Breast epithelium (tissue), 4 donors: ENCODE data around the gene SHROOM3. TPM values are rescaled to one million over a fixed set of nuclear protein-coding genes. Genes with fewer than 3 reads are reported as not detected.

Source experiments
- DNase-seq, 2 donors: peaks; one replicate each; pipeline ENCODE4 v3.0.0-alpha.2; 2019; ENCODE audit warnings: low spot score in 2 of 2
- H3K27ac ChIP-seq, 2 donors: fragments of 200-600 bp; sonication (generic) in 1 of 2; one replicate each; pipeline ENCODE4 v1.5.1; 2016 to 2019; ENCODE audit warnings: mild to moderate bottlenecking in 1 of 2
- H3K27me3 ChIP-seq, 2 donors: fragments of 200-600 bp; sonication (generic) in 1 of 2; one replicate each; pipeline versions ENCODE4 v1.5.1 to v1.6.0; 2017 to 2019; ENCODE audit warnings: control low read depth in 1 of 2, mild to moderate bottlenecking in 1 of 2
- H3K36me3 ChIP-seq: fragments of 200-600 bp; one replicate; pipeline ENCODE4 v1.5.1; 2019
- H3K4me1 ChIP-seq, 2 donors: fragments of 200-600 bp; sonication (generic); one replicate each; pipeline ENCODE4 v1.5.1; 2016 to 2019; ENCODE audit warnings: control low read depth in 1 of 2
- H3K4me3 ChIP-seq, 3 donors: fragments of 200-600 bp; sonication (generic); 1 replicate in 2 of 3; 2 replicates in 1 of 3; pipeline ENCODE4 v1.5.1; 2016 to 2019; ENCODE audit warnings: mild to moderate bottlenecking in 3 of 3, moderate library complexity in 2 of 3
- H3K9me3 ChIP-seq, 2 donors: fragments of 200-600 bp; sonication (generic) in 1 of 2; one replicate each; pipeline ENCODE4 v1.5.1; 2016 to 2019; ENCODE audit warnings: control low read depth in 1 of 2
- CTCF ChIP-seq, 3 donors: fragments of 450-650 bp; IDR thresholded peaks; one replicate each; pipeline ENCODE4 v1.5.1; 2016 to 2017; ENCODE audit warnings: antibody characterized with exemption in 3 of 3, mild to moderate bottlenecking in 3 of 3, moderate library complexity in 3 of 3
- POLR2A ChIP-seq: fragments of 450-650 bp; IDR thresholded peaks from one replicate; pipeline ENCODE4 v1.6.1; 2016; ENCODE audit warnings: antibody characterized with exemption, mild to moderate bottlenecking, moderate library complexity
- POLR2AphosphoS5 ChIP-seq, 3 donors: sonication (generic); formaldehyde crosslinking; IDR thresholded peaks; one replicate each; pipeline ENCODE4 v1.6.1; 2017; ENCODE audit warnings: antibody characterized with exemption in 3 of 3
- intact Hi-C: fragments of 100-400 bp; cut with DNase I; formaldehyde crosslinking; loops from one replicate; pipeline ENCODE4 v1.15.1; 2023; ENCODE audit warnings: low total_unique reads
- total RNA-seq, 3 donors: library from RNA; depleted of rRNA; stranded (reverse); fragments of >200 nt; gene quantifications; one replicate each; pipeline ENCODE4 v1.1.0, GENCODE V29; 2016

SHROOM3 gene
- total RNA-seq, 3 donors from 2014 or later = 0.32 to 145 (median 100) TPM

- Histone ChIP-seq H3K27me3 (no peaks in the 10 kb centered on the region), H3K36me3 (no peaks in the 10 kb centered on the region), H3K4me1 (no peaks in the 10 kb centered on the region), H3K27ac (no peak overlapping the region), H3K9me3 (no peaks in the 10 kb centered on the region), H3K4me3 (no peak overlapping the region)
- TF ChIP-seq POLR2AphosphoS5 (IDR thresholded peaks at IDR 0.05) (no peak), POLR2A (no peak), CTCF (IDR thresholded peaks at IDR 0.05) (no peak)
- no peak for DNase-seq
- intact Hi-C loops = loop anchor here (10.0 kb wide), 1 partner anchor 55 kb away; no protein-coding TSS in a partner anchor
Measured at GRCh38 chr4:76439491-76439890, 4.5 kb downstream of the SHROOM3 start.

GRCh38 chr4:76441881-76442280 lies 6.9 kb downstream of the SHROOM3 start:
- H3K27me3 ChIP-seq = no peaks in the 10 kb centered on the region
- H3K9me3 ChIP-seq = no peaks in the 10 kb centered on the region
- no peak for DNase-seq
- H3K4me3 ChIP-seq = no peak overlapping the region
- H3K27ac ChIP-seq = no peak overlapping the region
- no peak for TF ChIP-seq POLR2A
- no peak for TF ChIP-seq CTCF (IDR thresholded peaks at IDR 0.05)
- no peak for TF ChIP-seq POLR2AphosphoS5 (IDR thresholded peaks at IDR 0.05)
- no peaks in the 10 kb centered on the region for H3K36me3 ChIP-seq
- intact Hi-C loops = no loop called here
- H3K4me1 ChIP-seq = no peaks in the 10 kb centered on the region

- TF ChIP-seq POLR2A (no peak), POLR2AphosphoS5 (IDR thresholded peaks at IDR 0.05) (no peak), CTCF (IDR thresholded peaks at IDR 0.05) (no peak)
- intact Hi-C loops = no loop called here
Measured at GRCh38 chr4:76442807-76443206, 7.8 kb downstream of the SHROOM3 start.

GRCh38 chr4:76443376-76443775 lies 8.3 kb downstream of the SHROOM3 start:
- Histone ChIP-seq H3K27me3 (no peaks in the 10 kb centered on the region), H3K27ac (no peak overlapping the region), H3K36me3 (no peaks in the 10 kb centered on the region), H3K4me1 (no peaks in the 10 kb centered on the region), H3K9me3 (no peaks in the 10 kb centered on the region), H3K4me3 (no peak overlapping the region)
- no peak for DNase-seq
- intact Hi-C loops = no loop called here
- no peak for TF ChIP-seq POLR2AphosphoS5 (IDR thresholded peaks at IDR 0.05)

More at GRCh38 chr4:76442807-76443206, 7.8 kb downstream of the SHROOM3 start:
- no peaks in the 10 kb centered on the region for H3K27me3 ChIP-seq
- no peaks in the 10 kb centered on the region for H3K4me1 ChIP-seq
- no peak for DNase-seq
- no peaks in the 10 kb centered on the region for H3K9me3 ChIP-seq
- H3K36me3 ChIP-seq = no peaks in the 10 kb centered on the region
- H3K27ac ChIP-seq = no peak overlapping the region
- H3K4me3 ChIP-seq = no peak overlapping the region

GRCh38 chr4:76445911-76446310 lies 10.9 kb downstream of the SHROOM3 start:
- Histone ChIP-seq H3K27me3 (no peaks in the 10 kb centered on the region), H3K4me3 (no peak overlapping the region), H3K36me3 (no peaks in the 10 kb centered on the region), H3K9me3 (no peaks in the 10 kb centered on the region), H3K4me1 (no peaks in the 10 kb centered on the region), H3K27ac (peak overlapping the region in 1 of 2 donors; percentile 11)
- no peak for DNase-seq
- TF ChIP-seq POLR2A (no peak), CTCF (IDR thresholded peaks at IDR 0.05) (no peak), POLR2AphosphoS5 (IDR thresholded peaks at IDR 0.05) (no peak)
- intact Hi-C loops = no loop called here

GRCh38 chr4:76447393-76447851 lies 12.4 kb downstream of the SHROOM3 start:
- H3K4me3 ChIP-seq = no peak overlapping the region
- H3K27ac ChIP-seq = peak overlapping the region in 1 of 2 donors; percentile 8
- no peaks in the 10 kb centered on the region for H3K4me1 ChIP-seq
- H3K36me3 ChIP-seq = no peaks in the 10 kb centered on the region
- H3K27me3 ChIP-seq = no peaks in the 10 kb centered on the region
- TF ChIP-seq POLR2AphosphoS5 (IDR thresholded peaks at IDR 0.05) (no peak), CTCF (IDR thresholded peaks at IDR 0.05) (no peak), POLR2A (no peak)
- no peaks in the 10 kb centered on the region for H3K9me3 ChIP-seq
- DNase-seq = no peak
- intact Hi-C loops = no loop called here
